Measurements from ENCODE around the gene SMIM35.

SMIM35 gene

DNA sequence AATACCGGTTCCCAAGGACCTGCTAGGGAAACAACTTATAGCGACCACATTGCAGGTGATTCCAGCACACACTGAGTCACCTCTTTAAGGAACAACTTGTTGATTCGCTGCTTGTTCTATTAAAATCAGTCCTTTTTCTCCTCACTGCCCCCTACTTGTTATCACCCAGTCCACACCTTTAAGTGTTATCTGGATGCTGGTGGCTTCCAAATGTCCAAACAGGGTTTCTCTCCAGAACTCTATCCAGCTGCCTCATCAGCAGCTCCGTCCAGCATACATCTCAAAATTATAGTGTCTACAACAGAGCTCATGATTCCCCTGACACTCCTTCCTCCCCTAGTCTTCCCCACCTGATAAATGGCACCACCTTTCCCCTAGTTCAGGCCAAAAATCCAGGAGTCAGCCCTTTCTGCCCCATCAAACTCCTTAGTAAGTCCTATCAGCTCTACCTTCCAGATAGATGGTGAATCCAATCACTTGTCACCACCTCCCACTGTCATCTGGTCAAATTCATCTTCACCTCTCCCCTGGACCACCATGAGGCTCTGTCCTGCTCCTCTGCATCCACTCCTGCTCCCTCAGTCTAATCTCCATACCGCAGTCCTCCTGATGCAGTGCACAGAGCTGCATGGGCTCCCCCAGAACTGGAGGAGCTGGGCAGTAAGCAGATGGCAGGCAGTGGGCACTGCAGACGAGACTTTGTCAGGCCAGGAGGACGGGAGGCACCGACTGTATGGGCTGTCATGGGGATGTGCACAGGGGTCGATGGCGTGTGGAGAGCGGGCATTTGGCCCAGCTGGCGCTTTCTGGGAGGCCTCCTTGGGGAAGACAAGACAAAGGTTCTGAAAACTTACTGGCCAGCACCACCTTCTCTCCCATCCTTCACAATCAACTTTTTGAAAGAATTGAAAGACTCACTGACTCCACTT is 81.3 kb downstream of the SMIM35 start:
- in situ Hi-C loops (cut with HindIII; ENCODE audit: low sequenced_read_pairs): no loop called here
- DNase-seq (ENCODE audit: low read depth, low spot score): no peak
- TF ChIP-seq, protein P1, sequence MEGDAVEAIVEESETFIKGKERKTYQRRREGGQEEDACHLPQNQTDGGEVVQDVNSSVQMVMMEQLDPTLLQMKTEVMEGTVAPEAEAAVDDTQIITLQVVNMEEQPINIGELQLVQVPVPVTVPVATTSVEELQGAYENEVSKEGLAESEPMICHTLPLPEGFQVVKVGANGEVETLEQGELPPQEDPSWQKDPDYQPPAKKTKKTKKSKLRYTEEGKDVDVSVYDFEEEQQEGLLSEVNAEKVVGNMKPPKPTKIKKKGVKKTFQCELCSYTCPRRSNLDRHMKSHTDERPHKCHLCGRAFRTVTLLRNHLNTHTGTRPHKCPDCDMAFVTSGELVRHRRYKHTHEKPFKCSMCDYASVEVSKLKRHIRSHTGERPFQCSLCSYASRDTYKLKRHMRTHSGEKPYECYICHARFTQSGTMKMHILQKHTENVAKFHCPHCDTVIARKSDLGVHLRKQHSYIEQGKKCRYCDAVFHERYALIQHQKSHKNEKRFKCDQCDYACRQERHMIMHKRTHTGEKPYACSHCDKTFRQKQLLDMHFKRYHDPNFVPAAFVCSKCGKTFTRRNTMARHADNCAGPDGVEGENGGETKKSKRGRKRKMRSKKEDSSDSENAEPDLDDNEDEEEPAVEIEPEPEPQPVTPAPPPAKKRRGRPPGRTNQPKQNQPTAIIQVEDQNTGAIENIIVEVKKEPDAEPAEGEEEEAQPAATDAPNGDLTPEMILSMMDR (IDR thresholded peaks at IDR 0.05; ENCODE audit: low read depth, low read length): no peak
- no peak overlapping the region for H3K4me3 ChIP-seq (ENCODE audit: low read depth, low read length)

GRCh38 chr11:118004543-118005223 is 82.1 kb downstream of the SMIM35 start:
- in situ Hi-C loops (cut with HindIII; ENCODE audit: low sequenced_read_pairs): no loop called here
- no peak for DNase-seq (ENCODE audit: low read depth, low spot score)
- no peak overlapping the region for H3K4me3 ChIP-seq (ENCODE audit: low read depth, low read length)
- TF ChIP-seq, protein P1 (IDR thresholded peaks at IDR 0.05; ENCODE audit: low read depth, low read length): no peak

GRCh38 chr11:118003456-118003855 is 83.3 kb downstream of the SMIM35 start:
- TF ChIP-seq, protein P1 (IDR thresholded peaks at IDR 0.05; ENCODE audit: low read depth, low read length): no peak
- in situ Hi-C loops (cut with HindIII; ENCODE audit: low sequenced_read_pairs): no loop called here
- DNase-seq (ENCODE audit: low read depth, low spot score): no peak
- H3K4me3 ChIP-seq (ENCODE audit: low read depth, low read length): no peak overlapping the region

- no peak for DNase-seq (ENCODE audit: low read depth, low spot score)
- in situ Hi-C loops (cut with HindIII; ENCODE audit: low sequenced_read_pairs): no loop called here
- TF ChIP-seq, protein P1 (IDR thresholded peaks at IDR 0.05; ENCODE audit: low read depth, low read length): no peak
- no peak overlapping the region for H3K4me3 ChIP-seq (ENCODE audit: low read depth, low read length)
Observed at GRCh38 chr11:118002541-118003423, 84.0 kb downstream of the SMIM35 start.

- no peak overlapping the region for H3K4me3 ChIP-seq (ENCODE audit: low read depth, low read length)
Observed at GRCh38 chr11:118002010-118002540, 84.7 kb downstream of the SMIM35 start.

More at GRCh38 chr11:118002010-118002540, 84.7 kb downstream of the SMIM35 start:
- in situ Hi-C loops (cut with HindIII; ENCODE audit: low sequenced_read_pairs): no loop called here
- no peak for DNase-seq (ENCODE audit: low read depth, low spot score)
- TF ChIP-seq, protein P1 (IDR thresholded peaks at IDR 0.05; ENCODE audit: low read depth, low read length): no peak
